Fibroblast of lung (primary cell): ENCODE results near the gene CFAP97D1.

Experiments used
- EZH2 ChIP-seq: IDR thresholded peaks from 2 replicates; pipeline ENCODE4 v1.5.1; 2012; ENCODE audit warnings: low read length, control low read depth, mild to moderate bottlenecking; ENCODE audit errors: missing control alignments
- TF ChIP-seq, protein P1 (sequence below), 2 donors: IDR thresholded peaks in 1 of 2; conservative IDR thresholded peaks in 1 of 2; 1 replicate in 1 of 2; 2 replicates in 1 of 2; pipeline ENCODE4 v1.5.1; 2011 to 2012; ENCODE audit warnings: low read length in 2 of 2, control low read depth in 1 of 2, inconsistent platforms in 1 of 2, low read depth in 1 of 2, mild to moderate bottlenecking in 1 of 2

DNA sequence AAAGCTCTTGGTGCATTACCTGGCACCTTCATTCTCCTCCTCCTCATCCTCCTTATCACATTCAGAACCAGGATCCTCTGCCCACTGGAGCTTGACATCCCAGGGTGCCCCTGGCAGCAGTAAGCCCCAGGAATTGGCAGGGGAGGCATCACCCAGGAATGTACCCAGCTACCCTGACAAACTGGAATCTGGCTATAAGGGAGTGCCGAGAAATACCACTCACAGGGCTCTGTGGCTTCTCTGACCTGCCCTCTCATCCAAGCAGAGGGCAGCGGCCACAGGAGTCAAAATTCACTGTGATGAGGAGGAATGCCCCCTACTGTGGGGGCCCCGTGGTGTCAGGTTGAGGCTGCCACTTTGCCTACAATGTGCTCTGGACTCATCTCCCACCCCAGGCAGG, 33.2 kb downstream of the CFAP97D1 start:
- TF ChIP-seq, protein P1, sequence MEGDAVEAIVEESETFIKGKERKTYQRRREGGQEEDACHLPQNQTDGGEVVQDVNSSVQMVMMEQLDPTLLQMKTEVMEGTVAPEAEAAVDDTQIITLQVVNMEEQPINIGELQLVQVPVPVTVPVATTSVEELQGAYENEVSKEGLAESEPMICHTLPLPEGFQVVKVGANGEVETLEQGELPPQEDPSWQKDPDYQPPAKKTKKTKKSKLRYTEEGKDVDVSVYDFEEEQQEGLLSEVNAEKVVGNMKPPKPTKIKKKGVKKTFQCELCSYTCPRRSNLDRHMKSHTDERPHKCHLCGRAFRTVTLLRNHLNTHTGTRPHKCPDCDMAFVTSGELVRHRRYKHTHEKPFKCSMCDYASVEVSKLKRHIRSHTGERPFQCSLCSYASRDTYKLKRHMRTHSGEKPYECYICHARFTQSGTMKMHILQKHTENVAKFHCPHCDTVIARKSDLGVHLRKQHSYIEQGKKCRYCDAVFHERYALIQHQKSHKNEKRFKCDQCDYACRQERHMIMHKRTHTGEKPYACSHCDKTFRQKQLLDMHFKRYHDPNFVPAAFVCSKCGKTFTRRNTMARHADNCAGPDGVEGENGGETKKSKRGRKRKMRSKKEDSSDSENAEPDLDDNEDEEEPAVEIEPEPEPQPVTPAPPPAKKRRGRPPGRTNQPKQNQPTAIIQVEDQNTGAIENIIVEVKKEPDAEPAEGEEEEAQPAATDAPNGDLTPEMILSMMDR (conservative IDR thresholded peaks at IDR 0.05 in 1 of 2, IDR thresholded peaks at IDR 0.05 in 1 of 2; ENCODE audit: low read depth in 1 of 2, low read length in 2 of 2), result no peak
- no peak for TF ChIP-seq EZH2
